HG03469 (cell line): Measurements from ENCODE around the gene RASSF8.

Experiments
- ATAC-seq: cut with Tn5 transposase; IDR thresholded peaks from one replicate; pipeline ENCODE4 v1.9.1; 2021; ENCODE audit warnings: mild to moderate bottlenecking, moderate library complexity, moderate number of reproducible peaks; ENCODE audit not compliant: unreplicated experiment

RASSF8 gene

GRCh38 chr12:25992026-25992782 lies 33.7 kb downstream of the RASSF8 start:
- ATAC-seq = no peak

- ATAC-seq = no peak
Observed at GRCh38 chr12:25993901-25994651, 35.6 kb downstream of the RASSF8 start.

GRCh38 chr12:25994901-25995625 lies 36.6 kb downstream of the RASSF8 start:
- no peak for ATAC-seq

- ATAC-seq = no peak
Observed at GRCh38 chr12:25995906-25996305, 37.4 kb downstream of the RASSF8 start.

- no peak for ATAC-seq
Observed at GRCh38 chr12:25996677-25997076, 38.2 kb downstream of the RASSF8 start.

GRCh38 chr12:25997201-25997963 lies 38.9 kb downstream of the RASSF8 start:
- no peak for ATAC-seq

- no peak for ATAC-seq
Observed at GRCh38 chr12:26000898-26001297, 42.4 kb downstream of the RASSF8 start.

- no peak for ATAC-seq
Observed at GRCh38 chr12:26001530-26001929, 43.0 kb downstream of the RASSF8 start.

GRCh38 chr12:26003065-26003464 lies 44.6 kb downstream of the RASSF8 start:
- no peak for ATAC-seq

- ATAC-seq = no peak
Observed at GRCh38 chr12:26007566-26007965, 49.1 kb downstream of the RASSF8 start.

GRCh38 chr12:26009593-26009992 lies 51.1 kb downstream of the RASSF8 start:
- ATAC-seq = no peak

- ATAC-seq = no peak
Observed at GRCh38 chr12:26010293-26010821, 51.9 kb downstream of the RASSF8 start.

GRCh38 chr12:26011099-26011498 lies 52.6 kb downstream of the RASSF8 start:
- ATAC-seq = no peak

- ATAC-seq = no peak
Observed at GRCh38 chr12:26014085-26014484, 55.6 kb downstream of the RASSF8 start.

GRCh38 chr12:26016516-26016915 lies 58.0 kb downstream of the RASSF8 start:
- ATAC-seq = no peak

GRCh38 chr12:26017484-26018211 lies 59.2 kb downstream of the RASSF8 start:
- ATAC-seq = no peak

GRCh38 chr12:26018926-26019325 lies 60.4 kb downstream of the RASSF8 start:
- ATAC-seq = no peak

- no peak for ATAC-seq
Observed at GRCh38 chr12:26021534-26021933, 63.1 kb downstream of the RASSF8 start.

GRCh38 chr12:26022043-26022442 lies 63.6 kb downstream of the RASSF8 start:
- ATAC-seq = no peak

- no peak for ATAC-seq
Observed at GRCh38 chr12:26026713-26027112, 68.2 kb downstream of the RASSF8 start.
